HepG2 (cell line): ENCODE measurements around the gene EMILIN1. TPM values are rescaled to one million over a fixed set of nuclear protein-coding genes. Genes with fewer than 3 reads are reported as not detected.

ENCODE experiments used
- ATF6 ChIP-seq: sonication (generic); formaldehyde crosslinking; conservative IDR thresholded peaks from 2 replicates; pipeline ENCODE4 v1.4.0; 2020; ENCODE audit warnings: missing genetic modification reagents
- CBX5 ChIP-seq: sonication (generic); formaldehyde crosslinking; IDR thresholded peaks from 2 replicates; pipeline ENCODE4 v1.4.0; 2020; ENCODE audit warnings: missing genetic modification reagents, borderline replicate concordance
- CENPX ChIP-seq: sonication (generic); formaldehyde crosslinking; IDR thresholded peaks from 2 replicates; pipeline ENCODE4 v1.9.0; 2021; ENCODE audit warnings: mild to moderate bottlenecking, missing genetic modification reagents, moderate library complexity
- ELF1 ChIP-seq: sonication (generic); formaldehyde crosslinking; IDR thresholded peaks from 2 replicates; pipeline ENCODE4 v1.4.0; 2020; ENCODE audit warnings: missing genetic modification reagents
- EP300 ChIP-seq, 3 experiments: sonication (generic) in 1 of 3; formaldehyde crosslinking in 1 of 3; IDR thresholded peaks; 2 replicates each; pipeline versions ENCODE4 v1.5.1 to v1.6.1; 2011 to 2020; ENCODE audit warnings: low read depth in 2 of 3, low read length in 2 of 3, borderline replicate concordance in 1 of 3, improper control_type of control experiment in 1 of 3, mild to moderate bottlenecking in 1 of 3, missing genetic modification reagents in 1 of 3, moderate library complexity in 1 of 3
- GLI4 ChIP-seq: sonication (generic); formaldehyde crosslinking; IDR thresholded peaks from 2 replicates; pipeline ENCODE4 v1.5.1; 2020; ENCODE audit warnings: missing genetic modification reagents, mild to moderate bottlenecking, moderate library complexity, borderline replicate concordance
- KLF11 ChIP-seq: IDR thresholded peaks from 2 replicates; pipeline ENCODE4 v1.6.1; 2016; ENCODE audit warnings: missing compliant biosample characterization
- MBD4 ChIP-seq: IDR thresholded peaks from 2 replicates; pipeline ENCODE4 v1.6.1; 2012; ENCODE audit warnings: low read length, inconsistent platforms, borderline replicate concordance
- NRL ChIP-seq: sonication (generic); formaldehyde crosslinking; IDR thresholded peaks from 2 replicates; pipeline ENCODE4 v1.5.0; 2020; ENCODE audit warnings: missing genetic modification reagents, mild to moderate bottlenecking, moderate library complexity, borderline replicate concordance
- POLR2G ChIP-seq: fragments of 200-400 bp; formaldehyde crosslinking; IDR thresholded peaks from 2 replicates; pipeline ENCODE4 v1.6.1; 2018; ENCODE audit warnings: mild to moderate bottlenecking, low read depth, low read length, moderate library complexity
- RORA ChIP-seq: sonication (generic); formaldehyde crosslinking; IDR thresholded peaks from 2 replicates; pipeline ENCODE4 v1.5.0; 2020; ENCODE audit warnings: mild to moderate bottlenecking, missing genetic modification reagents, moderate library complexity
- SALL1 ChIP-seq: sonication (generic); formaldehyde crosslinking; IDR thresholded peaks from 2 replicates; pipeline ENCODE4 v1.8.0; 2022; ENCODE audit warnings: mild to moderate bottlenecking, missing genetic modification reagents
- SALL2 ChIP-seq: sonication (generic); formaldehyde crosslinking; IDR thresholded peaks from 2 replicates; pipeline ENCODE4 v1.8.1; 2023; ENCODE audit warnings: mild to moderate bottlenecking, missing genetic modification reagents, inconsistent platforms
- SMC3 ChIP-seq: IDR thresholded peaks from 2 replicates; pipeline ENCODE4 v1.6.1; 2011; ENCODE audit warnings: low read length, improper control_type of control experiment
- ZBTB39 ChIP-seq: sonication (generic); formaldehyde crosslinking; IDR thresholded peaks from 2 replicates; pipeline ENCODE4 v1.5.0; 2020; ENCODE audit warnings: missing genetic modification reagents
- ZFP91 ChIP-seq: sonication (generic); formaldehyde crosslinking; IDR thresholded peaks from 2 replicates; pipeline ENCODE4 v1.9.0; 2022; ENCODE audit warnings: missing genetic modification reagents, mild to moderate bottlenecking, borderline replicate concordance
- ZMYM2 ChIP-seq: sonication (generic); formaldehyde crosslinking; IDR thresholded peaks from 2 replicates; pipeline ENCODE4 v1.8.0; 2022; ENCODE audit warnings: mild to moderate bottlenecking, missing genetic modification reagents
- ZNF350 ChIP-seq: sonication (generic); formaldehyde crosslinking; IDR thresholded peaks from 2 replicates; pipeline ENCODE4 v1.4.0; 2020; ENCODE audit warnings: mild to moderate bottlenecking, low read depth, missing genetic modification reagents, borderline replicate concordance
- ZNF749 ChIP-seq: sonication (generic); formaldehyde crosslinking; IDR thresholded peaks from 2 replicates; pipeline ENCODE4 v1.8.0; 2022; ENCODE audit warnings: mild to moderate bottlenecking, missing genetic modification reagents, moderate library complexity, borderline replicate concordance
- ZSCAN31 ChIP-seq: sonication (generic); formaldehyde crosslinking; IDR thresholded peaks from 2 replicates; pipeline ENCODE4 v1.5.0; 2020; ENCODE audit warnings: low read depth, mild to moderate bottlenecking, missing genetic modification reagents
- polyA plus RNA-seq, 8 experiments: library from polyadenylated mRNA; depleted of rRNA in 3 of 8; stranded (reverse) in 7 of 8; unstranded in 1 of 8; fragments of >200 nt; fragmentation: Illumina TruSeq in 4 of 8; extraction: Trizol in 4 of 8; gene quantifications; 2 replicates each; pipeline versions ENCODE4 v1.2.1 to v1.2.3, GENCODE V29; 2011 to 2016; ENCODE audit warnings: low read depth in 4 of 8, missing spikeins in 1 of 8, mixed read lengths in 1 of 8; ENCODE audit not compliant: insufficient read depth in 1 of 8
- total RNA-seq, 5 experiments: library from RNA; depleted of rRNA; stranded (reverse); fragments of >200 nt; fragmentation: Illumina TruSeq; extraction: Trizol; gene quantifications; 2 replicates each; pipeline ENCODE4 v1.2.3, GENCODE V29; 2016; ENCODE audit warnings: low read depth in 1 of 5
- TF ChIP-seq, protein P1 (sequence below): sonication (generic); formaldehyde crosslinking; IDR thresholded peaks from 2 replicates; pipeline ENCODE4 v1.8.0; 2022; ENCODE audit warnings: mild to moderate bottlenecking, missing genetic modification reagents, borderline replicate concordance

The EMILIN1 gene
- total and polyA plus RNA-seq, 2 of the 13 experiments (the other 11 are each of a cell fraction or from before 2014, with no cell fraction given), result 8.1 to 9.7 TPM

GRCh38 chr2:27071277-27071989, 7.0 kb upstream of the EMILIN1 start, which contains the start of gene OST4 (continued):
- TF ChIP-seq POLR2G, result peak; percentile 98
- no peak; the same call in 1 of the 2 replicates for TF ChIP-seq ATF6
- TF ChIP-seq RORA (CRISPR knock-in tag), result no peak
- peak; percentile 84 for TF ChIP-seq SALL1
- no peak; the same call in 1 of the 2 replicates for TF ChIP-seq GLI4 (CRISPR knock-in tag)
- TF ChIP-seq SMC3, result no peak
- TF ChIP-seq SALL2, result peak; percentile 51; the same call in 1 of the 2 replicates
- TF ChIP-seq CENPX (CRISPR knock-in tag), result no peak
- TF ChIP-seq ZFP91 (CRISPR knock-in tag), result 0 out of 2 replicates have a peak, but pooled peaks have one; percentile 22
- TF ChIP-seq ZNF749, result 0 out of 2 replicates have a peak, but pooled peaks have one; percentile 39
- peak; percentile 58 for TF ChIP-seq ELF1 (CRISPR knock-in tag)
- TF ChIP-seq ZMYM2 (CRISPR knock-in tag), result no peak
- TF ChIP-seq EP300 (IDR thresholded peaks at IDR 0.05; ENCODE audit: low read depth in 2 of 2, low read length in 2 of 2), result peak in 1 of 2 experiments; percentile 45; a peak in 1 of 4 replicates
- no peak for TF ChIP-seq EP300 (CRISPR knock-in tag; IDR thresholded peaks at IDR 0.05; ENCODE audit: borderline replicate concordance)
- peak; percentile 44; the same call in 1 of the 2 replicates for TF ChIP-seq KLF11
- 0 out of 2 replicates have a peak, but pooled peaks have one; percentile 56 for TF ChIP-seq ZSCAN31 (CRISPR knock-in tag)
- no peak for TF ChIP-seq ZBTB39
- TF ChIP-seq NRL (CRISPR knock-in tag), result peak; percentile 87; the same call in 1 of the 2 replicates
- no peak; the same call in 1 of the 2 replicates for TF ChIP-seq ZNF350 (CRISPR knock-in tag)
- no peak for TF ChIP-seq MBD4
- TF ChIP-seq CBX5 (CRISPR knock-in tag), result no peak
- TF ChIP-seq, protein P1, sequence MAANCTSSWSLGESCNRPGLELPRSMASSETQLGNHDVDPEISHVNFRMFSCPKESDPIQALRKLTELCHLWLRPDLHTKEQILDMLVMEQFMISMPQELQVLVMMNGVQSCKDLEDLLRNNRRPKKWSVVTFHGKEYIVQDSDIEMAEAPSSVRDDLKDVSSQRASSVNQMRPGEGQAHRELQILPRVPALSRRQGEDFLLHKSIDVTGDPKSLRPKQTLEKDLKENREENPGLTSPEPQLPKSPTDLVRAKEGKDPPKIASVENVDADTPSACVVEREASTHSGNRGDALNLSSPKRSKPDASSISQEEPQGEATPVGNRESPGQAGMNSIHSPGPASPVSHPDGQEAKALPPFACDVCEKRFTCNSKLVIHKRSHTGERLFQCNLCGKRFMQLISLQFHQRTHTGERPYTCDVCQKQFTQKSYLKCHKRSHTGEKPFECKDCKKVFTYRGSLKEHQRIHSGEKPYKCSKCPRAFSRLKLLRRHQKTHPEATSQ (CRISPR knock-in tag), result no peak
